ENCODE measurements around the gene PDIK1L.

Gene PDIK1L

GRCh38 chr1:26171084-26172072 is 59.8 kb downstream of the PDIK1L start, which contains the start of gene ZNF593OS:
TSS of gene ZNF593OS (minus strand) at chr1:26171832. CDS start at chr1:26171661, 171 bp downstream.
- peak; percentile 65 for DNase-seq (ENCODE audit: low spot score)

Measured in ecto neural progenitor cell (in vitro differentiated cells).